ENCODE measurements around the gene HEXIM2.
"Not testable (repeated sequence)": the region's sequence is repeated elsewhere in the genome, so short reads cannot be mapped to it uniquely, and the experiment has no call there.

The HEXIM2 gene

GRCh38 chr17:45121055-45121454, 40.6 kb upstream of the HEXIM2 start:
- no peak for TF ChIP-seq CTCF (IDR thresholded peaks at IDR 0.05; ENCODE audit: extremely low read depth, insufficient read depth, missing control alignments)
- in situ Hi-C loops (cut with MboI; ENCODE audit: low pct_unique_long_range_greater_than_20kb, low sequenced_read_pairs, unreplicated experiment) = no loop called here
- no peak for DNase-seq (ENCODE audit: low spot score)

GRCh38 chr17:45123076-45123770, 38.5 kb upstream of the HEXIM2 start:
- DNase-seq (ENCODE audit: low spot score) = no peak
- no peak for TF ChIP-seq CTCF (IDR thresholded peaks at IDR 0.05; ENCODE audit: extremely low read depth, insufficient read depth, missing control alignments)
- in situ Hi-C loops (cut with MboI; ENCODE audit: low pct_unique_long_range_greater_than_20kb, low sequenced_read_pairs, unreplicated experiment) = no loop called here

- no peak for DNase-seq (ENCODE audit: low spot score)
- TF ChIP-seq CTCF (IDR thresholded peaks at IDR 0.05; ENCODE audit: extremely low read depth, insufficient read depth, missing control alignments) = no peak
- in situ Hi-C loops (cut with MboI; ENCODE audit: low pct_unique_long_range_greater_than_20kb, low sequenced_read_pairs, unreplicated experiment) = no loop called here
Measured at GRCh38 chr17:45123930-45124796, 37.5 kb upstream of the HEXIM2 start.

- DNase-seq (ENCODE audit: low spot score) = not testable (repeated sequence)
Measured at GRCh38 chr17:45124797-45125122, 36.9 kb upstream of the HEXIM2 start.

GRCh38 chr17:45125509-45125908, 36.2 kb upstream of the HEXIM2 start:
- no peak for TF ChIP-seq CTCF (IDR thresholded peaks at IDR 0.05; ENCODE audit: extremely low read depth, insufficient read depth, missing control alignments)
- in situ Hi-C loops (cut with MboI; ENCODE audit: low pct_unique_long_range_greater_than_20kb, low sequenced_read_pairs, unreplicated experiment) = no loop called here

More at GRCh38 chr17:45124797-45125122, 36.9 kb upstream of the HEXIM2 start:
- in situ Hi-C loops (cut with MboI; ENCODE audit: low pct_unique_long_range_greater_than_20kb, low sequenced_read_pairs, unreplicated experiment) = not testable (repeated sequence)

GRCh38 chr17:45127207-45127547, 34.5 kb upstream of the HEXIM2 start:
- no peak for DNase-seq (ENCODE audit: low spot score)
- no peak for TF ChIP-seq CTCF (IDR thresholded peaks at IDR 0.05; ENCODE audit: extremely low read depth, insufficient read depth, missing control alignments)
- in situ Hi-C loops (cut with MboI; ENCODE audit: low pct_unique_long_range_greater_than_20kb, low sequenced_read_pairs, unreplicated experiment) = no loop called here

More at GRCh38 chr17:45125509-45125908, 36.2 kb upstream of the HEXIM2 start:
- no peak for DNase-seq (ENCODE audit: low spot score)

All from GM13977 (cell line).